Activated T-helper 1 cell treated with anti-CD3 and anti-CD28 coated beads, Interleukin-2, amount 50 U/mL, for 16 hours (primary cell): ENCODE results near the gene RARA.
"Not testable (repeated sequence)": the region's sequence is repeated elsewhere in the genome, so short reads cannot be mapped to it uniquely, and the experiment has no call there.

Experiments
- DNase-seq, 2 donors: peaks; one replicate each; pipeline ENCODE4 v3.0.0-alpha.2; 2020; ENCODE audit warnings: low read depth in 1 of 2, low spot score in 1 of 2

RARA gene

GRCh38 chr17:40373999-40374398 lies 65.0 kb downstream of the RARA start:
- DNase-seq, result no peak

DNA sequence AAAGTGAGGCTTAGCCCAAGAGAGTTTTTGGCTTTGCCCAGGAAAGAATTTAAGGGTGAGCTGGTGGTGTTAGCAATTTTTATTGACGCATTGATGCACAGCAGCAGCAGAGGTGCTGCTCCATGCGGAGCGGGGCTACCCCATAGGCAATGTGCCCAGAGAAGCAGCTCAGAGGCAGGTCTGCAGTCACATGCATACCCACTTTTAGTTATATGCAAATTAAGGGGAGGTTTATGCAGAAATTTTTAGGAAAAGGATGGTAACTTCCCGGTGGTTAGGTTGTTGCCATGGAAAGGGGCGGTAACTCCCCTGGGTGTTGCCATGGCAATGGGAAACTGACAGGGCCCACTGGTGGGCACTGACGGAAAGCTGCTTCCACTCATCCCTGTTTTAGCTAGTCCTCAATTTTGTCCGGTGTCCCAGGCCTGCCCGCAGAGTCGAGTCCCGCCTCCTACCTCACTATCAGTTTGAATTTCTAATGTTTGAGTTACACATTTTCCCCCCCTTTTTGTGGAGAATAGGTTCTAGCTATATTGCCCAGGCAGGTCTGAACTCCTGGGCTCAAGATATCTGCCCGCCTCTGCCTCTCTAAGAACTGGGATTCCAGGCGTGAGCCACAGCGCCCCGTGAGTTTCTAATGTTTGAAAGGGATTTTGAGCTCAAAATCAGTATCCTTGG lies 66.0 kb downstream of the RARA start:
- DNase-seq, result no peak

- DNase-seq, result not testable (repeated sequence)
Measured at GRCh38 chr17:40375786-40376185, 66.8 kb downstream of the RARA start.

GRCh38 chr17:40376541-40376940 lies 67.6 kb downstream of the RARA start:
- DNase-seq, result not testable (repeated sequence)

GRCh38 chr17:40377832-40378231 lies 68.9 kb downstream of the RARA start:
- DNase-seq, result no peak

DNA sequence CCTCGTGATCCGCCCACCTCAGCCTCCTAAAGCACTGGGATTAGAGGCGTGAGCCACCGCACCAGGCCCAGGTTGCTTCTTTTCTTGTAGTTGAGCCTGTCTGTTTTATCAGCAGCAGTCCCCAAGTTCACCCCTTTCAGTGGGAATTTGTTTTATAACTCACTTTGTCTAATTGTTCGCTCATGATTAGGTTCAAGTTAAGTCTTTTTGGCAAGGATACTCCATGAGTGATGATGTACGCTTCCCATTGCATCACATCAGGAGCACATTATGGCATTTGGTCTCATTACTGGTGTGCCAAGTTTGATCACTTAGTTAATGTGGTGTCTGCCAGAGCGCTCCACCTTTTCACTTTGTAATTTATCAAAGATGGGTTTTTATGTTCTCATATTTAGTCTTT lies 70.0 kb downstream of the RARA start:
- DNase-seq, result no peak

DNA sequence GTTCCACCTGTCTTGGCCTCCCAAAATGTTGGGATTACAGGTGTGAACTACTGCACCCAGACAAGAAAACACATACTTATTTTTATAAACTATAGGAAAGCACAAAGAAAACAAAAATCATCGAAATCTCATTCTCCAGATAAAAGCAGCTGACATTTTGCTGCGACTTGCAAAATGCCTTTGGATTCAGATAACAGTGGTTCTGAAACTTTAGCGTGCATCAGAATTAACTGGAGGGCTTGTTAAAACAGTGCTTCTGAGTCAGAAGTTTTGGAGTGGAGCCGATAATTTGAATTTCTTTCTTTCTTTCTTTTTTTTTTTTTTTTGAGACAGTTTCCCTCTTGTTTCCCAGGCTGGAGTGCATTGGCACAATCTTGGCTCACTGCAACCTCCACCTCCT lies 73.3 kb downstream of the RARA start:
- DNase-seq, result no peak

- DNase-seq, result not testable (repeated sequence)
Measured at GRCh38 chr17:40386555-40386954, 77.6 kb downstream of the RARA start.

GRCh38 chr17:40399185-40399584 lies 90.2 kb downstream of the RARA start:
- no peak for DNase-seq

DNA sequence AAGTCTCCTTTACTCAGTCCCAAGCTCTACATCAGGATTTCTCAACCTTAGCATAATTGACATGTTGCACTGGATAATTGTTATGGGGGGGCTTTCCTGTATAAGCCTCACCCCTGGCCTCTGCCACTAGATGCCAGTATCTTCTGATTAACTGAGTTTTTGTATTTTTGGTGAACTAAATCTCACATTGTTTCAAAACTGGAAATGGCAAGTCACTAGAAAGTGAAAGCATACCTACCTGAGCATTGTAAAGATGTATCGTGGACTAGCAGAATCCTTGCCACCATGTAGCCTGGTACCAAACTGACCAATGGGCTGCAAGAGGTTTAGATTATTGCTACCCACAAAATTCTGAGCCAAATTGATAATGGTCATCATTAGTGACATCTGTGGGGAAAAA lies 93.7 kb downstream of the RARA start:
- DNase-seq, result no peak

- no peak for DNase-seq
Measured at GRCh38 chr17:40404003-40404402, 95.0 kb downstream of the RARA start.
